ENCODE measurements around the gene ATP7B.

DNA sequence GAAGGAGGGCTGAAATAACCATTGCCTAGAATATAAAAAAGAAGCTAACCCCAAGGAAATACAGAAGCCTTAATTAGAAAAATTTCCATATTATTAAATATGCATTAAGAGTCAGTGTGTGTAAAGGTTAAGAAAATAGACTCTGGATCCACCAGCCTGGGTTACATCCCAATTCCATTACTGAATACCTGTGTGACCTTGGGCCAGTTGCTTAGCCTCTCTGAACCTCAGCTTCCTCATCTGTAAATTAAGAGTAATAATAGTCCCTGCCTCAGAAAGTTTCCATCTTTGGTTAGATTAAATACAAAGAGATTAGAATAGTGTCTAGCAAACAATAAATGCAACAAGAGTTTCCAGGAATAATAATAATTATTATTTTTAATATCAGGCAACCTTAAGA lies 54.5 kb downstream of the ATP7B start:
- TF ChIP-seq, protein P1, sequence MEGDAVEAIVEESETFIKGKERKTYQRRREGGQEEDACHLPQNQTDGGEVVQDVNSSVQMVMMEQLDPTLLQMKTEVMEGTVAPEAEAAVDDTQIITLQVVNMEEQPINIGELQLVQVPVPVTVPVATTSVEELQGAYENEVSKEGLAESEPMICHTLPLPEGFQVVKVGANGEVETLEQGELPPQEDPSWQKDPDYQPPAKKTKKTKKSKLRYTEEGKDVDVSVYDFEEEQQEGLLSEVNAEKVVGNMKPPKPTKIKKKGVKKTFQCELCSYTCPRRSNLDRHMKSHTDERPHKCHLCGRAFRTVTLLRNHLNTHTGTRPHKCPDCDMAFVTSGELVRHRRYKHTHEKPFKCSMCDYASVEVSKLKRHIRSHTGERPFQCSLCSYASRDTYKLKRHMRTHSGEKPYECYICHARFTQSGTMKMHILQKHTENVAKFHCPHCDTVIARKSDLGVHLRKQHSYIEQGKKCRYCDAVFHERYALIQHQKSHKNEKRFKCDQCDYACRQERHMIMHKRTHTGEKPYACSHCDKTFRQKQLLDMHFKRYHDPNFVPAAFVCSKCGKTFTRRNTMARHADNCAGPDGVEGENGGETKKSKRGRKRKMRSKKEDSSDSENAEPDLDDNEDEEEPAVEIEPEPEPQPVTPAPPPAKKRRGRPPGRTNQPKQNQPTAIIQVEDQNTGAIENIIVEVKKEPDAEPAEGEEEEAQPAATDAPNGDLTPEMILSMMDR (IDR thresholded peaks at IDR 0.05): no peak
- TF ChIP-seq POLR2AphosphoS5 (IDR thresholded peaks at IDR 0.05) (no peak), EP300 (IDR thresholded peaks at IDR 0.05) (no peak)
